ENCODE results near the gene ABCC2.

DNA sequence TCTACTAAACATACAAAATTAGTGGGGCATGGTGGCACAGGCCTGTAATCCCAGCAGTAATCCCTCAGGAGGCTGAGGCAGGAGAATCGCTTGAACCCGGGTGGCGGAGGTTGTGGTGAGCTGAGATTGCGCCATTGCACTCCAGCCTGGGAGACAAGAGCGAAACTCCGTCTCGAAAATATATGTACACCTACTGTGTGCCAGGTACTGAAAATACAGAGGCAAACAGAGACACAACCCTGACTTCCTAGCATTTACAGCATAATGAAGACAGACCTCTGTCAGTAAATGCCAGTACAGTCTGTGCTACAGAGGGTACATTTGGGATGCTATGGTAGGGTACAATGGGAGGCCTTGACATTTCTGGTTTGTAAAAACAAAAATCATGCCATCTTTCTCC lies 66.6 kb downstream of the ABCC2 start:
- TF ChIP-seq, protein P1, sequence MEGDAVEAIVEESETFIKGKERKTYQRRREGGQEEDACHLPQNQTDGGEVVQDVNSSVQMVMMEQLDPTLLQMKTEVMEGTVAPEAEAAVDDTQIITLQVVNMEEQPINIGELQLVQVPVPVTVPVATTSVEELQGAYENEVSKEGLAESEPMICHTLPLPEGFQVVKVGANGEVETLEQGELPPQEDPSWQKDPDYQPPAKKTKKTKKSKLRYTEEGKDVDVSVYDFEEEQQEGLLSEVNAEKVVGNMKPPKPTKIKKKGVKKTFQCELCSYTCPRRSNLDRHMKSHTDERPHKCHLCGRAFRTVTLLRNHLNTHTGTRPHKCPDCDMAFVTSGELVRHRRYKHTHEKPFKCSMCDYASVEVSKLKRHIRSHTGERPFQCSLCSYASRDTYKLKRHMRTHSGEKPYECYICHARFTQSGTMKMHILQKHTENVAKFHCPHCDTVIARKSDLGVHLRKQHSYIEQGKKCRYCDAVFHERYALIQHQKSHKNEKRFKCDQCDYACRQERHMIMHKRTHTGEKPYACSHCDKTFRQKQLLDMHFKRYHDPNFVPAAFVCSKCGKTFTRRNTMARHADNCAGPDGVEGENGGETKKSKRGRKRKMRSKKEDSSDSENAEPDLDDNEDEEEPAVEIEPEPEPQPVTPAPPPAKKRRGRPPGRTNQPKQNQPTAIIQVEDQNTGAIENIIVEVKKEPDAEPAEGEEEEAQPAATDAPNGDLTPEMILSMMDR (IDR thresholded peaks at IDR 0.05; ENCODE audit: low read depth, low read length), result no peak
- no peak for TF ChIP-seq EZH2phosphoT487 (IDR thresholded peaks at IDR 0.05; ENCODE audit: low read depth)

Data from OCI-LY3 (cell line).